ENCODE data around the gene NUP210.

The NUP210 gene

DNA sequence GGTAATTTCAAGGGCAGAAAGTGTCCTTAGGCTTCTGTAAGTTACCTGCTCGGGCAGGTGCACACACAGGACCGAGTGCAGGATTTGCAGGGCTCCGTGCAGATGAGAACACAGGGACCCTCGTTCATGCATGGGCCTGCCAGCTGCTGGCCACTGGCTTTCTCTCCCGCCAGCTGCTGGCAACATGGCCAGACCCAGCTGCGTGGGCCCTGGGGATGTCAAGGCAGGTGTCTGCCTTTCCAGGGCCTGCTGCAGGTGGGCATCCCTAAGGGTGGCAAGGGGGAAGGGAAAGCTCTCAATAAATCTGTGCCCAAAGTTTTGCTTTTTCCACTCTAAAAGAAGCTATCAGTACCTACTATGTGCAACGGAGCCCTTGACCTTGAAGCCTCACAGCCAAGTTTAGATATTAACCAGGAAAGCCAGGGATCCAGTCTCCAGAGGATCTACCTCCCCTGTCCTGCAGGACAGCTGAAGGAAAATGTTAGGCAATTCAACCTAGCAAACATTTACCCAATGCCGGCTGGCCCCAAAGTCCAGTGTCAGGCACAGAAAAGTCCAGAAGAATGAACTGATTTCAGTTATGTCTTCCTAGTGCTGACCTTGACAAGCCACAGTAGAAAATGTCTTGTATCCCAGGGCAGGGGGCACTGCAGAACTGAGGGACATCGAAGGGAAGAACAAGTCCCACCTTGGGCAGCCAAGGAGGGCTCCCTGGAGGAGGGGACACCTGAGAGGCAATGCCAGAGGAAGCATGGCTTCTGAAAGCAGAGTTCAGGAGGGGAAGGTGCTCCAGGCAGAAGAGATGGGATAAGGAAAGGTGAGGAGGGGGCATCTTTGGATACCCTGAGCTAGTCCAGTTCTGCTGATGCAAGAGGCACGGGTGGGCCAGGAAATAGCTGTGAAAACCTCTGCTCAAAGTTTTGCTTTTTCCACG is 26.4 kb downstream of the NUP210 start:
- no peak for DNase-seq (ENCODE audit: low read depth)
- H3K4me3 ChIP-seq (ENCODE audit: low read depth, low read length): no peak overlapping the region
- TF ChIP-seq, protein P1, sequence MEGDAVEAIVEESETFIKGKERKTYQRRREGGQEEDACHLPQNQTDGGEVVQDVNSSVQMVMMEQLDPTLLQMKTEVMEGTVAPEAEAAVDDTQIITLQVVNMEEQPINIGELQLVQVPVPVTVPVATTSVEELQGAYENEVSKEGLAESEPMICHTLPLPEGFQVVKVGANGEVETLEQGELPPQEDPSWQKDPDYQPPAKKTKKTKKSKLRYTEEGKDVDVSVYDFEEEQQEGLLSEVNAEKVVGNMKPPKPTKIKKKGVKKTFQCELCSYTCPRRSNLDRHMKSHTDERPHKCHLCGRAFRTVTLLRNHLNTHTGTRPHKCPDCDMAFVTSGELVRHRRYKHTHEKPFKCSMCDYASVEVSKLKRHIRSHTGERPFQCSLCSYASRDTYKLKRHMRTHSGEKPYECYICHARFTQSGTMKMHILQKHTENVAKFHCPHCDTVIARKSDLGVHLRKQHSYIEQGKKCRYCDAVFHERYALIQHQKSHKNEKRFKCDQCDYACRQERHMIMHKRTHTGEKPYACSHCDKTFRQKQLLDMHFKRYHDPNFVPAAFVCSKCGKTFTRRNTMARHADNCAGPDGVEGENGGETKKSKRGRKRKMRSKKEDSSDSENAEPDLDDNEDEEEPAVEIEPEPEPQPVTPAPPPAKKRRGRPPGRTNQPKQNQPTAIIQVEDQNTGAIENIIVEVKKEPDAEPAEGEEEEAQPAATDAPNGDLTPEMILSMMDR (conservative IDR thresholded peaks at IDR 0.05; ENCODE audit: low read depth, low read length): no peak

DNA sequence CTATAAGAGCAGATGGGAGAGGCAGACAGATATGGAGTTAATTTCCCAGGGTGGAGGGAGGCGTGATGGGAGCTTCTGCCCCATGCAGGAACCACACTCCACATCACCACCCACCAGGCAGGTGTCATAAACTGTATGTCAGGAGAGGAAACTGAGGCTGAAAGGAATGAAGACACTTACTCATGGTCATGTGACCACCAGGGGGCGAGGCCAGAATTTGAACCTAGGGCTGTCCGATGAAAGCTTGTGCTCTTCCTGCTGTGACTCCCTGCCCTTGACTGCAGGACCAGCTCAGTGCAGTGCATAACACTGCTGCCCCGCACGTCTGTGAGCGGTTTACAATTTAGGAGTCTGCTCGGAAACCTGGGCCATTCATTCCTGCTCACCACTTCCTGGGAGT is 28.8 kb downstream of the NUP210 start:
- TF ChIP-seq, protein P1 (conservative IDR thresholded peaks at IDR 0.05; ENCODE audit: low read depth, low read length): no peak
- H3K4me3 ChIP-seq (ENCODE audit: low read depth, low read length): no peak overlapping the region
- no peak for DNase-seq (ENCODE audit: low read depth)

DNA sequence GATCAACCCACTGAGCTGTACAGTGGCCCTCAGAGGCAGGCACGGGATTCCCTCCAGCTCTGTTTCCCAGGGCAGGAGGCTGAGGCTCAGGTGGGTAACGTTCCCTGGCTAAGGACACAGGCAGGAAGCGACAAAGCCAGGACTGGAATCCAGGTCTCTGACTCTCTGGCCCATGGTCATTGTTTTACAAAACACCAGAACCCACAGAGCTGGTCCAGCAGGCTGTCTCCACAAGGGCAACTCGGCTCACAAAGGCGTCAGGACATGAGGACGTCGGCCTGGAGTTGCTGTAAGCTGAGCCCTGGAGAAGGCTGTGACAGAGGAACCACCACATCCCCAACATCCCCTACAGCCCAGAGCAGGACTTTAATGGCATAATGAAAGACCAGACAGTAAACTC is 30.7 kb downstream of the NUP210 start:
- no peak for DNase-seq (ENCODE audit: low read depth)
- H3K4me3 ChIP-seq (ENCODE audit: low read depth, low read length): no peak overlapping the region
- TF ChIP-seq, protein P1 (conservative IDR thresholded peaks at IDR 0.05; ENCODE audit: low read depth, low read length): no peak

DNA sequence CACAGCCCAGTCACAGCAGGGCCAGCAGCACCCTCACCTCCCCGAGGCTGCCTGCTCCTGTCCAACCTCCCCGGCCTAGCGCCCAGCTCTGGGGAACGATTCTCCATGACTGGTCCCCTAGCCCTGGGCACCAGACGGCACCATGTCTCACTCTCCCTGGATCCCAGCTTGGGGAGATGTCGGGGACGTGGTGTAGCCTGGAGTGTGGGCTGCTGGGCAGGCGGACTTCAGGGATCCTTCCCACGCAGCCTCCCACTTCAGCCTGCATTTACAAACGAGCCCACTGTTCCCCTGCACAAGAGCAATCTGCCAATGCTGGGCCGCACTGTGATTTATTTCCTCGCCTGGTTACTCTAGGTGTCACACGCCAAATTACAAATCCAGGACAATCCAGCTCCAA is 31.3 kb downstream of the NUP210 start:
- TF ChIP-seq, protein P1 (conservative IDR thresholded peaks at IDR 0.05; ENCODE audit: low read depth, low read length): no peak
- H3K4me3 ChIP-seq (ENCODE audit: low read depth, low read length): no peak overlapping the region
- DNase-seq (ENCODE audit: low read depth): no peak

DNA sequence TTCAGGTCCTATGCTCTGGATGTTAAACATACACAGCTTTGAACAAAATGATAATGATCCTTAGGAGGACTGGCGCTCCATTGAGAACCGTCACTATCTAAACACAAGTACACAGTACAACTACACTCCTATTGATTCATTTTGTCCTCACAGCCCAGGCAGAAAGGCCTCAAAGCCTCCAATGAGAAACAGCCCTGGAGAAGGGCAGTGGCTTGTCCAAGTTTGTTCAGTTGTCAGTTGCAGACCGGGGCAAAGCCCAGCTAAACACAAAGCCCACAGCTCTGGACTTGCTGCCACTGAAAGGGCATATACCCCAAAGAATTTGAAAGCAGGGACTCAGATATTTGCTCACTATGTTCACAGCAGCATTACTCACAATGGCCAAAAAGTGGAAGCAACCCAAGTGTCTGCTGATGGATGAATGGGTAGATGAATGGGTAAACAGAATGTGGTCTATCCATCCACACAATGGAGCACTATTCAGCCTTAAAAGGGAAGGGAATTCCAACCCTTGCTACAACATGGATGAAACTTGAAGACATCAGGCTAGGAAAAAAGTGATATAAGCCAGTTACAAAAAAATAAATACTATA is 34.7 kb downstream of the NUP210 start:
- no peak for DNase-seq (ENCODE audit: low read depth)
- H3K4me3 ChIP-seq (ENCODE audit: low read depth, low read length): no peak overlapping the region
- TF ChIP-seq, protein P1 (conservative IDR thresholded peaks at IDR 0.05; ENCODE audit: low read depth, low read length): no peak

DNA sequence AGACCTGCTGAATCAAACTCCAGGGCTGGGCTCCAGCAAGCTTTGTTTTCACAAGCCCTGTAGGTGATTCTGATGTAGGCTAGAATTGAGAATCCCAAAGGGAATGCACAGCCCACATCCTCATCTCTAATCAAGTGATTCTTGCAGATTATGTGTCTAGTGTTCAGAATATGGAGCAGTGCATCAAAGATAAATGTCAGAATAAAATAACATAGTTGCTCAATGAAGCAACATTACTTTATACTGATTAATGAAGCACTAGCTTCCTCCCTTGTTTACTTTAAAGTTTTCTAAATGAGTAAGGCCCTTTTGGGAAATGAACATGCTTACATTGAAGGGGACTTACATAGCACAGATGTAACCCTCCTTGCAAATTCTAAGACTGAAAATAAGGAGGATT is 39.2 kb downstream of the NUP210 start:
- TF ChIP-seq, protein P1 (conservative IDR thresholded peaks at IDR 0.05; ENCODE audit: low read depth, low read length): no peak
- H3K4me3 ChIP-seq (ENCODE audit: low read depth, low read length): no peak overlapping the region
- no peak for DNase-seq (ENCODE audit: low read depth)

Data from choroid plexus epithelial cell (primary cell).